Glutamatergic neuron (in vitro differentiated cells): ENCODE results near the gene SLC26A1. TPM values are rescaled to one million over a fixed set of nuclear protein-coding genes. Genes with fewer than 3 reads are reported as not detected.

ENCODE experiments used
- DNase-seq: peaks from one replicate; pipeline ENCODE4 v3.0.0; 2022
- H3K27ac Mint-ChIP-seq: one replicate; pipeline ENCODE4 v1.8.0; 2020; ENCODE audit warnings: mild to moderate bottlenecking, mixed read lengths, inconsistent platforms; ENCODE audit not compliant: unreplicated experiment
- H3K27me3 Mint-ChIP-seq: one replicate; pipeline ENCODE4 v1.8.0; 2020; ENCODE audit warnings: mild to moderate bottlenecking, moderate library complexity, mixed read lengths, inconsistent platforms; ENCODE audit not compliant: unreplicated experiment
- H3K36me3 Mint-ChIP-seq: one replicate; pipeline ENCODE4 v1.8.0; 2020; ENCODE audit warnings: mild to moderate bottlenecking, mixed read lengths, inconsistent platforms; ENCODE audit not compliant: unreplicated experiment
- H3K4me1 Mint-ChIP-seq: one replicate; pipeline ENCODE4 v1.8.0; 2020; ENCODE audit warnings: mild to moderate bottlenecking, low read depth, mixed read lengths, inconsistent platforms; ENCODE audit not compliant: unreplicated experiment
- H3K4me3 Mint-ChIP-seq: one replicate; pipeline ENCODE4 v1.8.0; 2020; ENCODE audit warnings: mild to moderate bottlenecking, mixed read lengths, inconsistent platforms; ENCODE audit not compliant: unreplicated experiment
- H3K9me3 Mint-ChIP-seq: one replicate; pipeline ENCODE4 v1.8.0; 2020; ENCODE audit warnings: mild to moderate bottlenecking, moderate library complexity, mixed read lengths, inconsistent platforms; ENCODE audit not compliant: unreplicated experiment
- CTCF ChIP-seq: fragments of 200-600 bp; sonication (generic); IDR thresholded peaks from one replicate; pipeline ENCODE4 v1.5.0; 2021; ENCODE audit not compliant: partially characterized antibody, unreplicated experiment
- total RNA-seq: library from RNA; stranded (reverse); fragmentation: NEBNext Ultra II Directional; extraction: Animal tissue kit (Norgen Biotek cat#: 25700); gene quantifications from one replicate; pipeline ENCODE4 v1.2.1, GENCODE V29; 2021; ENCODE audit not compliant: unreplicated experiment

SLC26A1 gene
- total RNA-seq, 1 donor from 2014 or later = 0.54 TPM

- Mint-ChIP-seq H3K4me3 (no peak overlapping the region), H3K36me3 (peaks cover 5% of the 10 kb centered on the region), H3K27ac (no peak overlapping the region), H3K9me3 (peaks cover 4% of the 10 kb centered on the region), H3K4me1 (peaks cover 8% of the 10 kb centered on the region), H3K27me3 (peaks cover 7% of the 10 kb centered on the region)
- TF ChIP-seq CTCF = no peak
- peak; percentile 14 for DNase-seq
Observed at GRCh38 chr4:955931-956381, 37.2 kb downstream of the SLC26A1 start.

- DNase-seq = no peak
- Mint-ChIP-seq H3K36me3 (peaks cover 5% of the 10 kb centered on the region), H3K27ac (no peak overlapping the region)
Observed at GRCh38 chr4:955161-955921, 37.9 kb downstream of the SLC26A1 start.

GRCh38 chr4:954211-955020 is 38.8 kb downstream of the SLC26A1 start:
- H3K36me3 Mint-ChIP-seq = peaks cover 5% of the 10 kb centered on the region
- peaks cover 4% of the 10 kb centered on the region for H3K9me3 Mint-ChIP-seq
- H3K27me3 Mint-ChIP-seq = peaks cover 7% of the 10 kb centered on the region
- H3K4me1 Mint-ChIP-seq = peaks cover 11% of the 10 kb centered on the region
- no peak for TF ChIP-seq CTCF
- H3K4me3 Mint-ChIP-seq = no peak overlapping the region
- H3K27ac Mint-ChIP-seq = no peak overlapping the region
- no peak for DNase-seq

More at GRCh38 chr4:955161-955921, 37.9 kb downstream of the SLC26A1 start:
- H3K9me3 Mint-ChIP-seq = peaks cover 4% of the 10 kb centered on the region
- peaks cover 11% of the 10 kb centered on the region for H3K4me1 Mint-ChIP-seq
- no peak overlapping the region for H3K4me3 Mint-ChIP-seq
- peaks cover 7% of the 10 kb centered on the region for H3K27me3 Mint-ChIP-seq
- no peak for TF ChIP-seq CTCF

GRCh38 chr4:953574-953915 is 39.7 kb downstream of the SLC26A1 start:
- Mint-ChIP-seq H3K27me3 (peaks cover 8% of the 10 kb centered on the region), H3K36me3 (peaks cover 5% of the 10 kb centered on the region), H3K4me1 (peaks cover 8% of the 10 kb centered on the region), H3K9me3 (peaks cover 2% of the 10 kb centered on the region), H3K27ac (no peak overlapping the region), H3K4me3 (no peak overlapping the region)
- TF ChIP-seq CTCF = no peak
- no peak for DNase-seq
